GM19351 (cell line): ENCODE measurements around the gene PPAN.

Experiments used
- ATAC-seq: cut with Tn5 transposase; IDR thresholded peaks from one replicate; pipeline ENCODE4 v1.9.1; 2021; ENCODE audit warnings: mild to moderate bottlenecking, moderate library complexity; ENCODE audit not compliant: unreplicated experiment

PPAN gene

DNA sequence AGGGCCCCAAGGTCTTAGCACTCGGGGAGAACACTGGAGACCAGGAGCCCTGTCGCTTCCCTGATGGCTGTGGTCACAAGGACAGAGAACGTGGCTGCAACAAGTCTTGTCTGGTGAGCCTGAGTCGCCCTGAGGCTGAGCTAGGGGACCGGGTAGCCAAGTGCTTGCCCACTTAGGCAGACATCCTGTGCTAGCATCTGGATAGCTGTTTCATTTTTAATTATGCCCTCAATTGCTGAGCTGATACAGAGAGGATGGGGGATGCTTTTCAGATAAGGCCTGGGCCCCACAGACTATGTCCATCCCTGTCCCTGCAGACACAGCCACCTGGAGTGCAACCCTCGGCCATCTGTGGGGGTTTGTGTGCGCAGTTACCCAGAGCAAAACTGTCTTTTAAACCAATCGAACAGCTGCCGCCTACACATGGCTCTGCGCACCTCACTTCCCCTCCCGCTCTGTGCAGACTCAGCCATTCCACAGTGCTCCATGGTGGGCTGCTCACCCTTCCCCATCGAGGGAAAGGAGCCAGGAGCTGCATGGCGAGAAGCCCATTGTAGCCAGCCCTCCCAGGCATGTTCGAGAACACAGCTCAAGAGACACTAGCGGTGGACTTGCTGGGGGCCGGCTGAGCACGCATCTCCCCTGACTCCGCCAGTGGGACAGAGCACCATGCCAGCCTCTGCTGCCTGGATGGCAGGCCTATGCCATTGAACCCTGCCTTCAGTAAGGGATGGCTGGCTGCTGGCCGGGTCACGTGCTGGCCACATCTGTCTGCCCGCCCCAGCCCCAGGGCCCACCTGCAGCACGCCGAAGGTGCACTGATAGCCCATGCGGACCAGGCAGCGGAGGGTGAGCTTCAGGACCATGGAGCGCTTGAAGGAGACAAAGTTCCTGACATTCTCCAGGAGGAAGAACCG, 33.0 kb downstream of the PPAN start:
- ATAC-seq = no peak

DNA sequence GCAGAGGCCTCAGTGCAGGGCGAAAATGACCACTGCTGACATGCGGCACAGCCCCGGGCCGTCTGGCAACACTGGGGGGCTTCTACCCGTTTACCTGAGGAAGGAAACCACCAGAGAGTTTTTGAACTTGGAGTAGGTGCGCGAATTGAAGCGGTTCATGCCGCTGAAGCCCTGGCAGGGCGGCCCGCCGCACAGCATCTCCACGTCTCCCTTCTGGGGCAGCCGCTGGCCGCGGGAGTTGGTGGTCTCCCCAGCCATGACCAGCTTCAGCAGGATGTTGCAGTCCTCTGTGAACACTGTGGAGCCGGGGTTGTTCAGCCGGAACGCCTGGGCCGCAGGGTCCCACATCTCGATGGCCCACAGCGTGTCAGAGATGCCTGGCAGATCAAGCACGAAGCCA, 33.8 kb downstream of the PPAN start:
- no peak for ATAC-seq

DNA sequence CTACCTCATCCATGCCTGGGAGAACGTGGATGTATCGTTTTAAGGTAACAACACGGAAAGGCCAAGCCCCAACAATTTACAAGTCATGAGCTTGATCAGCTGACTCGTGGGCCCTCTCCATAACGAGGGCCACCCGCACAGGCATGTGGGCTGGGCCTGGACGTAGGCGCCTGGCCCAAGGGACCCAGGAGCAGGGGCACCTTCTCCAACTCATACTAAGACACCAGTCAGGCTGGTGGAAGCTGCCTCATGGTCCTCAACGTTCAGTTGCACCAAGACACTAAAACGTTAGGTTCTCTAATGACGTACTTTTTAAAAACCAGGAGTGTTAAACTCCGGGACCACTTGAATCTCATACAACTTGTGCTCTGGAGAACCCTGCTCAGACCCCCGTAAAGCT, 35.3 kb downstream of the PPAN start:
- no peak for ATAC-seq

DNA sequence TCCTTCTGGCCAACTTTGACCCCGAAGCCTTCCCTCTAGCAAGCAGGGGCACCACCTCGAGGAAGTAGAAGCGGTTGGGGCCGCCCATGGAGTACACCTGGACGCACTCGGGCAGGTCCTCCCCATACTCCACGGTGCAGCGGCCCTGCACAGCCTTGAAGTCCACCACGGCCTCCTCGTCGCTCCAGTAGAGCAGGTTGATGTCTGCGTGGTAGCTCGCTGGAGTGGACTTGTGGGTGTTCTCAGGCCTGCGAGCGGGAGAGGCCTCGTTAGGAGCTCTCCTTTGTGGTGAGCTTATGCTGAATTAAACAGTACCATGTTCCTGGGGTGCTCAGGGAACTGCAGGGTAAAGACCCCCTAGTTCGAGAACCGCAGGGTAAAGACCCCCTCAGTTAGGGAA, 35.8 kb downstream of the PPAN start:
- no peak for ATAC-seq

DNA sequence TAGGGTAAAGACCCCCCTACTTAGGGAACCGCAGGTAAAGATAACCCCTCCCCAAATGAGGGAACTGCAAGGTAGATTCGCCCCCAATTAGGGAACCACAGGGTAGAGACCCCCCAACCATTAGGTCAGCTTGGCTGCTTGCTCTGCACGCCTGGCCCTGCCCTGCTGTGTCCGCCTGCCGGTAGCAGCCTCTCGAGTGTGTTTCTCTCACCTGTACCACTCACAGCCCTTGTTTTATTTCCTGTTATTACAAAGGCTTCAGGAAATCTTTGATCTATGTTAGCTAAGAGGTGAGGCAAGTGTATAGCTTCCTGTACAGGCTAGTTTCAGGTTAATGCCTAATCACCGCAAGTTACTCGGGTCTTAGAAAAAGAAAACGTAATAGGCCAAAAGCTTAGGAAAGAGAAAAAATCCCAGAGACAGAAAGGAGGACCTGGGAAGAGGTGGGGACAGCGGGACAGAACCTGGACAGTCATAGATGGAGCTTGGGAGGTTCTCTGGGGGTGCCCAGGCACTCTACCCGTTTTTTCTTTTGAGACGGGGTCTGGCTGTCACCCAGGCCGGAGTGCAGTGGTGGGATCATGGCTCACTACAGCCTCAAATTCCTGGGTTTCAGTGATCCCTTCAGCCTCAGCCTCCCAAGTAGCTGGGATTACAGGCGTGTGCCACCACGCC, 36.7 kb downstream of the PPAN start:
- ATAC-seq = no peak

DNA sequence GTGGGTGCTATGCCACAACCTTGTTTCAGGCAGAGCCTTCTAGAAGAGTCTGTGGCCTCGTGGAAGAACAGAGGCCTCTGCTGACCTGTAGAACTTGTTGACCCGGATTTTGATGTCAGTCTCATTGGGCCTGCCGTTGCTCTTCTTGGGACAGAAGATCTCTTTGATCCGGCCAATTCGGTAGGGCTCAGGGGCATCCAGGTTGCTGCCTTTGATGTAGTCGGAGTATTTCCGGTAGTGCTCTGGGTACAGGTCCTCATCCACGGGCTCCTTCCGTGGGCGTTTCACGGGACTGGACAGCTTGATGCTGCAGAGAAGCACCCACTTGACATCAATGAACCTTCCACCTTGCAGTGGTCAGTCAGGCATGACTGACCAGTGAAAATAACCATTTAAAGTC, 37.5 kb downstream of the PPAN start:
- no peak for ATAC-seq

DNA sequence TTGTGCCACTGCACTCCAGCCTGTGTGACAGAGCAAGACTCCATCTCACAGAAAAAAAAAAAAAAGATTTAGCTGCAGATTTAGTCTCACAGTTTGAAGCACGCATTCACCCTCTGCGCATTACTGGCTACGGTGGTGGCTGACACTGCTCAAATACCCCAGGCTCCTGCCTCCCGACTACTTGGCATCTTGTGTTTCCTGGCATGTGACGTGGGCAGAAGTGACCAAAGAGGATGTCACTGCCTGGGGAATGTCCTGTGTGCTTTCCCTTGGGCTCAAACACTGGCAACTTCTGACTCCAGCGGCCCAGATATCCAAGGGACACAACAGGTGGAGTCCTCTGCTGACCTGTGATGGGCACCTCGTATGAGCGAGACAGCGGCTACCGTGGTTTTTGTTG, 38.2 kb downstream of the PPAN start:
- no peak for ATAC-seq

DNA sequence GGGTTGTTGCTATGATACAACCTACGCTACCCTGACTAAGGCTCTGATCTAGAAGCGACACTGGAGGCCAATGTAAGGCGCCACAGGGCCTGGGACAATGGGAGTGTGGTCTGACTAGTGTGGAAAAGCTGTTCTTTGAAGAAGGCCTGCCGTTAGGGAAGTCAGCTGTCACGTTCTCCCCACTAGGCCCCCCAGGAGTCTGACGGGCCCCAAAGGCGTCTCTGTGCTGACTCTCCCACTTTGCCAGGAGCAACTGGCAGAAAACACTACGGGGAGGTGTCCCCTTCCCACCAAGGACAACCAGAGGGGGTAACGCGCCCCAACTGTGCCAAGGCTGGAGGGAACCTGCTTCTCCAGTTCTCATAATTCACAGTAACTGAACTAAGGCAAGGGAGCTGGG, 38.9 kb downstream of the PPAN start:
- no peak for ATAC-seq

DNA sequence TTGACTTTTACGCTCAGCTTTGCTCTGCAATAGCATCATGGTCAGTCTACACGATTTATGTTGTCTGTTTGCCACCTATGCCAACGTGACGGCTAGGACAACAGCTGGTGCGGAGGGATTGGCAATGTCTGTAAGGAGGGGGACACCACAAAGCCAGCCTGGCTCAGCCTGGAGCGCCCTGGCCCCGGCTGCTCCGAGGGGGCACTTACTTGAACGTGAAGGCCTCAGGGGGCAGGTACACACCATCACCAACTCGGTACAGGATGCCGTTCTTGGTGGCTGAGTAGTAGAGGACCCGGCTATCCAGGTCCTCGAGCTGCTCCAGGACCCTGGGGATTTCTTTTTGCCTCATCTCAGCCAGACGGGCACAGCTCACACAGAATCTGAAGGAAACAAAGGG, 40.0 kb downstream of the PPAN start:
- no peak for ATAC-seq

DNA sequence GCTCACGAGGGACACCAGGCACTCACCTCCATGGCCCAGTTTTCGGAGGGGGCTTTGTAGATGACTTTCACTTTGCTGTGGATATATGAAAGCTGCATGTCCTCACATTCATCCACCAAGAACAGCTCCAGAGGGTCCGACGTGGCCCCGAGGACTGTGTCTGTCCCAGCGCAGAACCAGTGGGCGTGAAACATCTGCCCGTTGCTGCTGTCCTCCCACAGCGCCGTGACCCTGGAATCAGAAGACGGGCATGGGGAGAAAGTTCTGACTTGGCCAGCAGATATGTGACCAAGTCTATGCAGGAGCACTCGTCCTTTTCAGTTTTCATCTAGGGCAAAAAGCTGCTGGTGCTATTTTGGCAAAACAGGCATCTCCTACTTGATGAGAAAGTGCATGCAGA, 43.3 kb downstream of the PPAN start:
- no peak for ATAC-seq

DNA sequence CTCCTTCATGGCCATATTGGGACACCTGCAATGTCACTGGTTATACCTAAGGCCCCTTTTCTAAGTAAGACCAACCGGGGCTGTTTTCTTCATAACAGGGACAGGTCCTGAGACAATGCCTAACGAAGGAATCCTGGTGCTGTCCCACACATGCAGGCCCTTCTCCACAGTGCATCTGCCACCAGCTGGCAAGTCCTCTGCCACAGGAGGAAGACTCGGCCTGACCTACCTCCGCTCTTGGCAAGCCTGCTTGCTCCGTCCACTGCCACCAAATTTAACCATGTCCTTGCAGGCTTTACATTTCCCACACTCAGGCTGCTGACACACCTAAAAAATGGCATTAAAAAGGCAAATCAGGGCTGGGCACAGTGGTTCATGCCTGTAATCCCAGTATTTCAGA, 45.4 kb downstream of the PPAN start:
- no peak for ATAC-seq

DNA sequence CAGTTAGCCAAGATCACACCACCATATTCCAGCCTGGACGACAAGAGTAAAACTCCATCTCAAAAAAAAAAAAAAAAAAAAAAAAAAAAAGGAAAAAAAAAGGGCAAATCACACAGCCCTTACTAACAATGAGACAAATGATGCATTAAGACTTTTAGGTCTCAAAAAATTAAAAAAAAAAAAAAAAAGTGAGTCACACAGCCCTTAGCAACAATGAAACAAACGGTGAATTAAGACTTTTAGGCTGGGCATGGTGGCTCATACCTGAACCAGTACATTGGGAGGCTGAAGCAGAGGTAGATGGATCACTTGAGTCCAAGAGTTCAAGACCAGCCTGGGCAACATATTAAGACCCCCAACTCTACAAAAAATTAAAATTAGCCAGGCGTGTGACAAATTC, 45.9 kb downstream of the PPAN start:
- ATAC-seq = no peak

DNA sequence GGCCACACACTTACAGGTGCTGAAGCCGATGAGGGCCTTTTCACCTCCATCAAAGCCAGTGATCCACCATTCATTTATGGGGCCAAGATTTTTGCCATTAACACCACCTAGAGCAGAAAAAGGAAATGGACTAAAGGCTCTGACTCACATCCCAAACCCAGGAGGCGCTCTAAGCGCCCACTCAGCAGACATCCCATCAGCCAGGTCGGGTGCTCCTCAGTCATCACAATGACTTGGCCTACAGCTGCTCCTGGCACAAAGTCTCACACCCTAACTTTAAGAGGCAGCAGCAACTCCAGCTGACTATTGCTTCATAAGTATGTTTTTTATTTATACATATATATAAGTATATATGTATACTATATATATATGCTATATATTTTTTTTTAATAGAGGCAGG, 49.7 kb downstream of the PPAN start:
- ATAC-seq = no peak

DNA sequence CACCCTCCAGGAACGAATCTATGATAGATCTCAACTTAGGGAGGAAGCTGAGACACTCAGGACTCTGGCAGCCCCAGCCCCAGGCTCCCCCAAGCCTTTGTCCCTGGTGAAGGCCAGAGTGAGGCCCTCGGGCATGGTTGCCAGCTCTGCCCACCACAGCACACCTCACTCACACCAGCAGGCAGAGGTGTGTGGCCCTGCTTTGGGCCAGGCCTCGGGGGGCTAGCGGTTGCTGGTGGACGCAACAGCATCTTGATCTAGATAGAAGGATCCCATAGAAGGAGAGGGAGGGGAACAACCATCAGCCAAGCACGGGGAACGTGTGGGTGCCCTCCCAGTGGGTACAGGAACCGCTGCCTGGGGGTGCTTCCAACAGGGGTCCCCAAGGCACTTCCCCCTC, 51.9 kb downstream of the PPAN start:
- no peak for ATAC-seq

DNA sequence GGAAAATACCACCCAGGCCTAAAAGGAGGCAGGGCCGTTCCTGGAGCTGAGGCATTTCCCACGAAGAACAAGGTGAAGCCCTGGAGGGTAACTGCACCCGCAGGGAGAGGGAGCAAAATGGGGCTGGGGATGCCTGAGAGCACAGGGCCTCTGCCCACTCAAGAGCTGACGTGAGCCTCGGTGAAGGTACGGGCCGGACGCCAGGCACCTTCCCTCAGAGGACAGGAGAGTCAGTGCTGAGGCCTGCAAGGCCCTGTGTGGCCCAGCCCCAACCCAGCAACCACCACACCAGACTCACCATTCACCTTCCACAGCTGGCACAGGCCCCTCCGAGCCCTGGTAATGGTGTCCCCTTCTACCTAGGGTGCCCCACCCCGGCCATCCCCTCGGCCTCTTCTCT, 52.3 kb downstream of the PPAN start:
- ATAC-seq = no peak

DNA sequence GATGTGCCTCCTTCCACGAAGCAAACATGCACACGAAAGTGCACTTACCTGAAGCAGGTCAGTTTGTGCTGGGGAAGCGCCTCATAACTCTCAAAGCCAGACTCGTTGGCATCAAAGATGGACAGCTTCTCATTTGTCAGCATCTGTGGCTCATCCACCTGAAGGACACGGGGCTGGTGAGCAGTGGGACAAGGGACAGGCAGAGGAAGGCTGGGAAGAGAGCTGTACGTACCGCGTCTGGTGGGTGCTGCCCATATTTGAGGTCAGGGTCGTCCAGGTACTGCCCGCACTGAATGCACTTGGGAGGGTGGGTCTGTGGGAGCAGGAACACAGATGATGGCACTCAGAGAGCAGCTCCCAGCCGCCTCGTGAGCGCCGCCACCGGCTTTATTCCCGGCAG, 53.4 kb downstream of the PPAN start:
- ATAC-seq = no peak
